GM21360 (cell line): ENCODE measurements around the gene AFTPH.
A peak's percentile ranks its signal among the peaks of the same experiment; 100 is the strongest.

Source experiments
- ATAC-seq: cut with Tn5 transposase; IDR thresholded peaks from one replicate; pipeline ENCODE4 v1.9.1; 2021; ENCODE audit warnings: mild to moderate bottlenecking, moderate library complexity; ENCODE audit not compliant: unreplicated experiment

Gene AFTPH

DNA sequence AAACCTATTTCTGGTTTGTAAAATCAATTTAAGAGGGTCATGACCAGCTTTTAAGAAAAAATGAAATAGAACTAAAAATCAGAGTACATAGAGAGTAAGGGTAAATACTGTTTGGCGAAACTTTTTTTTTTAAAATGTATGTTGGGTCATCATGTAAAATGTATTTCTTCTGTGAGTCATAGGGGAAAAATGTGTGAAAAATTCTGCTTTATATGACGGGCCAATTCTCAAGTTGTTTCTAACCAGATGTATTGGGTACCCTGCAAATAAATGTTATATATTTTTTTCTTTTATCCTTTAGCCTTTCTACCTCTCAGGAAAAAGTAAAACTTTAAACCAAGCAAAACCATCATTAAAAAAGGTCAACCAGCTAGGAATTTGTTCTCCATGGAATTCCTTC is 13.9 kb downstream of the AFTPH start:
- ATAC-seq, result no peak

DNA sequence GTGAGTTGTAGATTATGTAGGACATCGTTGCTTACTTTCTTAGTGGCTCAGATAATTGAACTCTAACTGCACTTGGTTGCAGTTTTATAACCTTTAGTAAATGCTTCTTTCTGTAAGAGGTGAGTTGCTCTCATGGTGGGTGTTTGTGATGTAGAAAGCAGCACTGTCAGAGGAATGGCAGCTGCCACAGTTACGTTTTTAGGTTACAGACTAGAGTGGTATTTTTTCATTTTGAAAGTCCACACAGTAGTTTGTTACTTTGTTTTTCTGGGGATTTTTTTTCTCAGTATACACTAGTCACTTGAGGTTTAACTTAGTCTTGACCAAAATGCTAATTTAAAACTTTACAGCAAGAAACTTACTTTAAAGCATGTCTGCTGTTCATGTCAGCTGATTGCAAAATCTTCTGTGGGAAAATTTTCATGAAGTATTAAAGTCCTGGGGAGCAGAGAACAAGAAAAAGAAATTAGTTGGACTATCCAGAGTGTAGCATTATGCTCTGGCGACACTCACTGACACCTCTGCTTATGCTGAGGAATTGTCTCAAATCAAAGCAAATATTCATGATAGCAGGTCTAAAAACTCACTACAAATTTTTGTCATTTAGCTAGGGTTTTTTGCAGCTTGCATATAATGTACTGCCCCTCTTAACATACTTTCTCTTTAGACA is 14.8 kb downstream of the AFTPH start:
- peak; percentile 44 for ATAC-seq

- no peak for ATAC-seq
Observed at GRCh38 chr2:64540615-64541014, 16.5 kb downstream of the AFTPH start.

- ATAC-seq, result no peak
Observed at GRCh38 chr2:64541547-64541946, 17.4 kb downstream of the AFTPH start.

- ATAC-seq, result no peak
Observed at GRCh38 chr2:64542071-64543007, 18.2 kb downstream of the AFTPH start.

- ATAC-seq, result no peak
Observed at GRCh38 chr2:64543008-64543697, 19.0 kb downstream of the AFTPH start.

DNA sequence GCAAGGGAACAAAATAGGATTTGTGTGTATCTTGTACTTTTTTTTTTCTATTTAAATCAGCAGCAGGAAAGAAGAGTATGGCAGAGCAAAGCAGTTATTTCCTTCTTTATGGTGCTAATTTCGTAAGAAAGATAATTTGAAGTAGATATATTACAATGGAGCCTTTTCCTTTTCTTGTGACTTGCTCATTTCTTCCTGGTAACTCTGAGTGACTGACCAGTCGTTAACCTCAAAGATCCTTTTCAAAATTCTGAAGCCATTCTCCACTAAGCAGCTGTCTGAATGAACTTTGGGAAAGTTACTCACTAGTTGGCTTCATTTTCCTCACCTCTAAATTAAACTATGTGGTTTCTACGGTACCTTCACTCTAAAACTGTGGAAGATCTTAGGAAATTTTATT is 24.6 kb downstream of the AFTPH start:
- no peak for ATAC-seq

DNA sequence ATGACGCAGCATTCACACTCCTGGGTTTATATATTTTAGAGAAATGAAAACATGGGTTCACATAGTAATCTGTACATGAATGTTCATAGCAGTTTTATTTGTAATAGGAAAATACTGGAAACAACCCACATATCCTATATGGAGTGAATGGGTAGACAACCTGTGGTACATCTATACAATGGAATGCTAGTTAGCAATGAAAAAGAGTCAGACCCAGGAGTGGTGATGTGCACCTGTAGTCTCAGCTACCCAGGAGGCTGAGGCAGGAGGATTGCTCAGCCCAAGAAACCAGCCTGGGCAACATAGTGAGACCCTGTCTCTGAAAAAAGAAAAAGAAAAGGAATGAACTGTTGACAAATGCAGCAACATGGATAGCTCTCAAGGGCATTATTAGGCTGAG is 25.9 kb downstream of the AFTPH start:
- ATAC-seq, result no peak

- no peak for ATAC-seq
Observed at GRCh38 chr2:64551851-64552250, 27.7 kb downstream of the AFTPH start.

- no peak for ATAC-seq
Observed at GRCh38 chr2:64554117-64554516, 30.0 kb downstream of the AFTPH start.

DNA sequence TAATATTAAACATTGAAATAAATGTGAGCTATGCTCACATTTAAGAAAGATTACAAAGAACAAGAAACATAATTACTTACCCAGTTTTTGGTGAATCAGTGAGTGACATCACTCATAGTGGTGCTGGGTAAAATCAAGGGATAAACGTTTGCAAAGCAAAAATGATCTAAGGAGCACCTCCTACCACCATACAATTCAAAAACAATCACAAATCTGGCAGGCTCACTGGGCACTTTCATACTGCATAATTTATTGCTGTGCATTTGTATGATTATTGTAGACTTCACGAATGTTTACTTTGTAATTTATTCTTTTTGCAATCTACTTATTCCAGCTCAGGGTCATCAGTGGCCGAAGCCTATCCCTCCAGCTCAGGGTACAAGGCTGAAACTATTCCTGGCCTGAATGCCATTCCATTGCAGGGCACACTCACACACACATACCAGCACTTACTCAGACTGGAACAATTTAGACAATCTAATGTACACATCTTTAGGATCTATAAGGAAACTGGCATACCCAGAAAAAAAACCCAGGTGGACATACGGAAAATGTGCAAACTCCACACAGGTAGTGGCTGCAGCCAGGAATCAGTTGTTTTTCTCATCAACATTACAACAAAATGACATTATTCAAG is 34.4 kb downstream of the AFTPH start:
- no peak for ATAC-seq

- no peak for ATAC-seq
Observed at GRCh38 chr2:64562148-64562784, 38.1 kb downstream of the AFTPH start.

DNA sequence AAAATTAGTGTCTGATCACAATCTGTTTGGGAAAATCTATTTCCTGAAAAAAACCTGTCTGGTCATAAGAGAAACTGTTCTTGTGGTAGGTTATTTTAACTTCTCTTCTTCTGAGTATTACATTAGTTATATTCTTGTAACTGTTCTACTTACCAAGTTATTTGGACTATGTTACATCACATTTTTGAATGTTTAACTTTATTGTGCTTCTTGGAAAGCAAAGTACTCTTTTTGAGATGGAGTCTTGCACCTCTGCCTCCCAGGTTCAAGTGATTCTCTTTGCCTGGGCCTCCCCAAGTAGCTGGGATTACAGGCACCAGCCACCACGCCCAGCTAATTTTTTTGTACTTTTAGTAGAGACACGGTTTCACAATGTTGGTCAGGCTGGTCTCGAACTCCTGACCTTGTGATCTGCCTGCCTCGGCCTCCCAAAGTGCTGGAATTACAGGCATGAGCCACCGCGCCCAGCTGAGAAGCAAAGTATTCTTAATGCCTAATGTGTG is 39.4 kb downstream of the AFTPH start:
- no peak for ATAC-seq

DNA sequence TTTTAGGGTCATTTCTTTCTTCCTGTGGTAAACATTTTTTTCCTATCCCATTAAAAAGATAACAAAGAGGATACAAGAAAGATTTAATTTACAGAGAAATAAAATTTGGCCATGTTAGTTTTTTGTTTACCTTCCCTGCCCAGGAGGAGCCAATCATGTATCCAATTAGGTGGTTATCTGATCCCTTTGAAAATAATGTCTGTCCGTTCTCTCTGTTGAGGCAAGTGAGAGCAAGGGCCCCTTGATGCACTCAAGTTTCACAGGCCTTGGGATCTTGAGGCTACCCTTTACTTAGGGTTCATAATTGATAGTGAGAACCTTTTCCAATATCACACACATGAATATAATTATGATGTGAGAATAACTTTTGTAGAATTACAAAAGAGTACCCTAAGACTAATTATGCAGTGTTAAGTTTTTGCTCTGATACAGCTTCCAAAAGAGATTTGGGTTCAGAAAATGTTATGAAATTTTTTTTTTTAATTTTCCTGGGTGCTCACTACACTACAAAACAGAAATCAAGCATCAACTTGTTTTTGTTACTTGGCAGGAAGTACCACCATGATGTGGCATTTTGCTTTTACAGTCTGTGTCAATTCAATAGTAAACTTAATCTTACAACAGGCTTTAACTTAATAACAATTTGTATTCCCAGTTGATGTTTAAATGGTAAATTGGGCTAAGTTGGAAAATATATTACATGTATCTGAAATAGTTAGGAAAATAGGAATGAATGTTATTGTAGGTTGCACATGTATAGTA is 42.0 kb downstream of the AFTPH start:
- no peak for ATAC-seq

GRCh38 chr2:64567473-64567872 is 43.3 kb downstream of the AFTPH start:
- ATAC-seq, result no peak

- ATAC-seq, result no peak
Observed at GRCh38 chr2:64568836-64569235, 44.7 kb downstream of the AFTPH start.

DNA sequence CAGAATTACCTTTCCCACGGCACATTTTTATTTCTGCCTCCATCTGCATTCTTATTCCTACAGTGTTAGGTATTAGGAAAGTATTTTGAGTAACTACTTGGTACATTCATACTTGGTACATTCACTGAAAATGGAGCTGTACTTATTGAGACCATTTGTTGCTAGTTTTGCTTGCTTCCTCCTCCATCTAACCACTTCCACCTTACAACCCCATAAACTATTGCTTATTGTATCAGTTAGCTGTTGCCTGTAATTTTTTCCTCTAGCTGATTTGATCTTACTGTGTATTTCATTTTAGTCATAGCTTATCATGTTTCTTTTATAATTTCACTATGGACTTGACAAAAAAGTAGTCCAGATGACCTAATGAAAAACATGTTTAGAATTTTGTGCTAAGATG is 50.7 kb downstream of the AFTPH start:
- no peak for ATAC-seq

DNA sequence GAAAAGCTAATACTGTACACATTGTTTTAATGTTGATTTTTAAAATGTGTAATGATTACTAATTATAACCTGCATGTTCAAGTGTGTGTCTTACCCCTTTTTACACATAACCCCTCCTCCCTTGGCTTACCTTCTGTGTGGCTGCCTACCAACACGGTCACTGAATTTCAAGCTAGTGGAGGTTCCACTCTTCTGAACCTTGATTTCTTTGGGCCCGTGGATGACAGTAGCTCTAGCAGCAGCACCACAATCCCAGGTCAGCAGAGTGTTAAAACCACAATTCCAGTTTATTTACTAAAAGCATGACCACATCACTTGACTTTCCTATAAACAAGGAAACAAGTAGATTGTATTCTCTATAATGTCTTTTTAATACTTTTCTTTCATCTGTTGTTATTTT is 56.9 kb downstream of the AFTPH start:
- ATAC-seq, result no peak

- no peak for ATAC-seq
Observed at GRCh38 chr2:64581777-64582539, 57.8 kb downstream of the AFTPH start.
